NB4 (cell line): ENCODE results near the gene RNF214.

Experiments
- DNase-seq: peaks from one replicate; pipeline ENCODE4 v3.0.0; 2010; ENCODE audit warnings: low read depth
- H3K4me3 ChIP-seq: one replicate; pipeline ENCODE4 v1.5.1; 2011; ENCODE audit warnings: mild to moderate bottlenecking, low read depth, low read length, moderate library complexity
- CTCF ChIP-seq: IDR thresholded peaks from one replicate; pipeline ENCODE4 v1.5.1; 2012; ENCODE audit warnings: low read depth, low read length
- MAX ChIP-seq: IDR thresholded peaks from 2 replicates; pipeline ENCODE4 v1.6.1; 2011; ENCODE audit warnings: low read depth, low read length
- MYC ChIP-seq: IDR thresholded peaks from 2 replicates; pipeline ENCODE4 v1.6.1; 2011; ENCODE audit warnings: low read depth, low read length
- POLR2A ChIP-seq: IDR thresholded peaks from 2 replicates; pipeline ENCODE4 v1.6.1; 2011; ENCODE audit warnings: mild to moderate bottlenecking; ENCODE audit not compliant: insufficient read length; ENCODE audit errors: extremely low read depth

Gene RNF214

GRCh38 chr11:117230286-117230961, 2.0 kb upstream of the RNF214 start:
- H3K4me3 ChIP-seq = peak overlapping the region; percentile 87
- TF ChIP-seq POLR2A = no peak
- no peak for TF ChIP-seq CTCF
- no peak for TF ChIP-seq MYC
- TF ChIP-seq MAX = no peak
- DNase-seq = peak; percentile 48

GRCh38 chr11:117230999-117231841, 1.3 kb upstream of the RNF214 start:
- peak; percentile 31 for DNase-seq
- TF ChIP-seq MYC = no peak
- peak overlapping the region; percentile 87 for H3K4me3 ChIP-seq

- peak; percentile 46 for TF ChIP-seq MAX
- TF ChIP-seq MYC = no peak
- TF ChIP-seq POLR2A = no peak
- no peak for DNase-seq
- peak within 1 kb of the TSS; percentile 87 for H3K4me3 ChIP-seq
Observed at GRCh38 chr11:117231842-117232091, 704 bp upstream of the RNF214 start, which contains the start of gene PCSK7. TSS of gene PCSK7 (minus strand) at chr11:117232073. CDS start at chr11:117229844, 2,229 bp downstream.

- TF ChIP-seq CTCF = no peak
- TF ChIP-seq MAX = 0 out of 2 replicates have a peak, but pooled peaks have one; percentile 11
- DNase-seq = peak; percentile 40
- H3K4me3 ChIP-seq = peak overlapping the region; percentile 84
Observed at GRCh38 chr11:117232911-117233409, 489 bp downstream of the RNF214 start.

- no peak overlapping the region for H3K4me3 ChIP-seq
- TF ChIP-seq CTCF = no peak
- TF ChIP-seq MAX = no peak
- no peak for TF ChIP-seq MYC
- DNase-seq = no peak
Observed at GRCh38 chr11:117238221-117238620, 5.8 kb downstream of the RNF214 start.

- H3K4me3 ChIP-seq = no peak overlapping the region
- DNase-seq = peak; percentile 17
- no peak for TF ChIP-seq MAX
- no peak for TF ChIP-seq POLR2A
- no peak for TF ChIP-seq MYC
- TF ChIP-seq CTCF = no peak
Observed at GRCh38 chr11:117239295-117239694, 6.8 kb downstream of the RNF214 start.
